ENCODE data around the gene COL25A1.

DNA sequence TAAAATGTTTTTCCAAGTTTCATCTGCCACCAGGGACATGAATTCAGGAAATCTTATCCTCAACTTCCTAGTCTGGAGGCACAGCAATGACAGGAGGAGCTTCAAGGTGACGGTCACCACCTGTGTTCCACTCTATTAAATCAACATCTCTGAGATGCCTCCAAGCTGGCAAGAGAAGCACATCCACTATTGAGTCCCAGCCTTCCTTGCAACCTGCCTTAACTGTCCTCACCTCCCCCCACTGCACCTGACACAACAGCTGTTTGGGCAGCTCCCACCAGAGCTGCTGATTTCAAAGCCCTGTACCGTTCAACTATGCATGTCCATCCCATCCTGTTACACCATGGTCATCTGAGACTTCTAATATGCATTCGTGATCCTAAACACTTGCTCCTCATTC is 123.4 kb downstream of the COL25A1 start:
- TF ChIP-seq, protein P1, sequence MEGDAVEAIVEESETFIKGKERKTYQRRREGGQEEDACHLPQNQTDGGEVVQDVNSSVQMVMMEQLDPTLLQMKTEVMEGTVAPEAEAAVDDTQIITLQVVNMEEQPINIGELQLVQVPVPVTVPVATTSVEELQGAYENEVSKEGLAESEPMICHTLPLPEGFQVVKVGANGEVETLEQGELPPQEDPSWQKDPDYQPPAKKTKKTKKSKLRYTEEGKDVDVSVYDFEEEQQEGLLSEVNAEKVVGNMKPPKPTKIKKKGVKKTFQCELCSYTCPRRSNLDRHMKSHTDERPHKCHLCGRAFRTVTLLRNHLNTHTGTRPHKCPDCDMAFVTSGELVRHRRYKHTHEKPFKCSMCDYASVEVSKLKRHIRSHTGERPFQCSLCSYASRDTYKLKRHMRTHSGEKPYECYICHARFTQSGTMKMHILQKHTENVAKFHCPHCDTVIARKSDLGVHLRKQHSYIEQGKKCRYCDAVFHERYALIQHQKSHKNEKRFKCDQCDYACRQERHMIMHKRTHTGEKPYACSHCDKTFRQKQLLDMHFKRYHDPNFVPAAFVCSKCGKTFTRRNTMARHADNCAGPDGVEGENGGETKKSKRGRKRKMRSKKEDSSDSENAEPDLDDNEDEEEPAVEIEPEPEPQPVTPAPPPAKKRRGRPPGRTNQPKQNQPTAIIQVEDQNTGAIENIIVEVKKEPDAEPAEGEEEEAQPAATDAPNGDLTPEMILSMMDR (conservative IDR thresholded peaks at IDR 0.05; ENCODE audit: low read depth, low read length) = no peak
- no peak for TF ChIP-seq EZH2 (IDR thresholded peaks at IDR 0.05; ENCODE audit: borderline replicate concordance, low read depth, low read length, poor library complexity, severe bottlenecking)
